C4-2B (cell line): ENCODE measurements around the gene KMO.

Experiments
- ZFX ChIP-seq: fragments of 450-650 bp; IDR thresholded peaks from 2 replicates; pipeline ENCODE4 v1.6.1; 2017
- TF ChIP-seq, protein P1 (sequence below): fragments of 450-650 bp; conservative IDR thresholded peaks from 2 replicates; pipeline ENCODE4 v1.5.1; 2017; ENCODE audit warnings: mild to moderate bottlenecking

DNA sequence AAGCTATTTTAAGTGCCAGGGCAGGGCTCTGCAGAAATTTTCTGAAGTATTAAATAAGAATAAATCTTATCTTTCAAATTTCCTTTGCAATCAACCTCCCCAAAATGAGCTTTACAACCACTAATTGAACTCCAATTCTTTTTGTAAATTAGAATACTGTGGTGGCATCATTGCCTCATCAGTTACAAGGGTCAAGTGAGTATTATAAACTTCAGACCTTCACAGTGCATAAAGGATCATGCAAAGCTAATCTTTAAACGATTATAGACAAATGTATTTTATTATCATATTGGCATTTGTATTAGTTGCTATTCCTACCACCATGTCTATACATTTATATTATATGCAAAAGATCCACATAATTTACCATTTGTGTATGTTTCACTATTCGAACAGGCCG lies 100.8 kb downstream of the KMO start:
- TF ChIP-seq, protein P1, sequence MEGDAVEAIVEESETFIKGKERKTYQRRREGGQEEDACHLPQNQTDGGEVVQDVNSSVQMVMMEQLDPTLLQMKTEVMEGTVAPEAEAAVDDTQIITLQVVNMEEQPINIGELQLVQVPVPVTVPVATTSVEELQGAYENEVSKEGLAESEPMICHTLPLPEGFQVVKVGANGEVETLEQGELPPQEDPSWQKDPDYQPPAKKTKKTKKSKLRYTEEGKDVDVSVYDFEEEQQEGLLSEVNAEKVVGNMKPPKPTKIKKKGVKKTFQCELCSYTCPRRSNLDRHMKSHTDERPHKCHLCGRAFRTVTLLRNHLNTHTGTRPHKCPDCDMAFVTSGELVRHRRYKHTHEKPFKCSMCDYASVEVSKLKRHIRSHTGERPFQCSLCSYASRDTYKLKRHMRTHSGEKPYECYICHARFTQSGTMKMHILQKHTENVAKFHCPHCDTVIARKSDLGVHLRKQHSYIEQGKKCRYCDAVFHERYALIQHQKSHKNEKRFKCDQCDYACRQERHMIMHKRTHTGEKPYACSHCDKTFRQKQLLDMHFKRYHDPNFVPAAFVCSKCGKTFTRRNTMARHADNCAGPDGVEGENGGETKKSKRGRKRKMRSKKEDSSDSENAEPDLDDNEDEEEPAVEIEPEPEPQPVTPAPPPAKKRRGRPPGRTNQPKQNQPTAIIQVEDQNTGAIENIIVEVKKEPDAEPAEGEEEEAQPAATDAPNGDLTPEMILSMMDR = no peak
- TF ChIP-seq ZFX = no peak
